KMS-11 (cell line): ENCODE data around the gene USH2A.
"Not testable (repeated sequence)": the region's sequence is repeated elsewhere in the genome, so short reads cannot be mapped to it uniquely, and the experiment has no call there.

Source experiments
- H2AFZ ChIP-seq: fragments of 200-600 bp; sonication (generic); 2 replicates; pipeline ENCODE4 v1.6.1; 2016; ENCODE audit warnings: antibody characterized with exemption, mixed run types, low read depth
- H3K27ac ChIP-seq: fragments of 200-600 bp; sonication (generic); 2 replicates; pipeline ENCODE4 v1.6.1; 2016; ENCODE audit warnings: mild to moderate bottlenecking, mixed run types
- H3K27me3 ChIP-seq: fragments of 200-600 bp; sonication (generic); 2 replicates; pipeline ENCODE4 v1.6.1; 2017; ENCODE audit warnings: mild to moderate bottlenecking, low read depth, mixed run types, moderate library complexity; ENCODE audit not compliant: insufficient read depth
- H3K36me3 ChIP-seq: fragments of 200-600 bp; sonication (generic); 2 replicates; pipeline ENCODE4 v1.6.1; 2017; ENCODE audit warnings: mild to moderate bottlenecking, mixed run types; ENCODE audit not compliant: insufficient read depth
- H3K4me1 ChIP-seq: fragments of 200-600 bp; sonication (generic); 2 replicates; pipeline ENCODE4 v1.6.1; 2016; ENCODE audit warnings: mild to moderate bottlenecking, low read depth, mixed run types; ENCODE audit not compliant: poor library complexity, severe bottlenecking
- H3K4me2 ChIP-seq: fragments of 200-600 bp; sonication (generic); 2 replicates; pipeline ENCODE4 v1.7.0; 2016; ENCODE audit warnings: mild to moderate bottlenecking, mixed run types
- H3K4me3 ChIP-seq: fragments of 200-600 bp; sonication (generic); IDR thresholded peaks from 2 replicates; pipeline ENCODE4 v1.6.1; 2017; ENCODE audit warnings: low read depth, low read length, mixed read lengths; ENCODE audit not compliant: insufficient read depth
- H3K79me2 ChIP-seq: fragments of 200-600 bp; sonication (generic); 2 replicates; pipeline ENCODE4 v1.6.1; 2016; ENCODE audit warnings: low read depth, mixed run types; ENCODE audit not compliant: insufficient read depth
- H3K9ac ChIP-seq: fragments of 200-600 bp; sonication (generic); 2 replicates; pipeline ENCODE4 v1.6.1; 2016; ENCODE audit warnings: mild to moderate bottlenecking, mixed run types
- H4K20me1 ChIP-seq: fragments of 200-600 bp; sonication (generic); 2 replicates; pipeline ENCODE4 v1.6.1; 2016; ENCODE audit warnings: mild to moderate bottlenecking, mixed run types; ENCODE audit not compliant: insufficient read depth
- TF ChIP-seq, protein P1 (sequence below): fragments of 200-600 bp; sonication (generic); conservative IDR thresholded peaks from 2 replicates; pipeline ENCODE4 v1.6.1; 2017; ENCODE audit warnings: low read depth, mild to moderate bottlenecking, antibody characterized with exemption, low read length, moderate library complexity, mixed read lengths

Gene USH2A

GRCh38 chr1:216356945-216357344 lies 66.3 kb downstream of the USH2A start:
- H3K4me2 ChIP-seq = no peak overlapping the region
- H2AFZ ChIP-seq = no peak overlapping the region

DNA sequence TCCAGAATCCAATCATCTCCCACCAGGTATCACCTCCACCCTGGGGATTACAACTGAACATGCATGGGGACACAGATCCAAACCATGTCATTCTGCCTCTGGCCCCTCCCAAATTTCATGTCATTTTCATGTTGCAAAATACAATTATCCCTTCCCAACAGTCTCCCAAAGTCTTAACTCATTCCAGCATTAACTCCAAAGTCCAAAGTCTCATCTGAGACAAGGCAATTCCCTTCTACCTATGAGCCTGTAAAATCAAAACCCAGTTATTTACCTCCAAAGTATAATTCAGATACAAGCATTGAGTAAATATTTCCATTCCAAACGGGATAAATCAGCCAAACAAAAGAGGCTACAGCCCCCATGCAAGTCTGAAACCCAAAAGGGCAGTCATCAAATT lies 73.1 kb downstream of the USH2A start:
- H3K27ac ChIP-seq = no peak overlapping the region
- no peak overlapping the region for H2AFZ ChIP-seq
- no peaks in the 10 kb centered on the region for H3K79me2 ChIP-seq
- no peak overlapping the region for H3K4me2 ChIP-seq
- H3K36me3 ChIP-seq = no peaks in the 10 kb centered on the region
- H4K20me1 ChIP-seq = no peaks in the 10 kb centered on the region
- no peak overlapping the region for H3K4me3 ChIP-seq
- no peak overlapping the region for H3K9ac ChIP-seq
- TF ChIP-seq, protein P1, sequence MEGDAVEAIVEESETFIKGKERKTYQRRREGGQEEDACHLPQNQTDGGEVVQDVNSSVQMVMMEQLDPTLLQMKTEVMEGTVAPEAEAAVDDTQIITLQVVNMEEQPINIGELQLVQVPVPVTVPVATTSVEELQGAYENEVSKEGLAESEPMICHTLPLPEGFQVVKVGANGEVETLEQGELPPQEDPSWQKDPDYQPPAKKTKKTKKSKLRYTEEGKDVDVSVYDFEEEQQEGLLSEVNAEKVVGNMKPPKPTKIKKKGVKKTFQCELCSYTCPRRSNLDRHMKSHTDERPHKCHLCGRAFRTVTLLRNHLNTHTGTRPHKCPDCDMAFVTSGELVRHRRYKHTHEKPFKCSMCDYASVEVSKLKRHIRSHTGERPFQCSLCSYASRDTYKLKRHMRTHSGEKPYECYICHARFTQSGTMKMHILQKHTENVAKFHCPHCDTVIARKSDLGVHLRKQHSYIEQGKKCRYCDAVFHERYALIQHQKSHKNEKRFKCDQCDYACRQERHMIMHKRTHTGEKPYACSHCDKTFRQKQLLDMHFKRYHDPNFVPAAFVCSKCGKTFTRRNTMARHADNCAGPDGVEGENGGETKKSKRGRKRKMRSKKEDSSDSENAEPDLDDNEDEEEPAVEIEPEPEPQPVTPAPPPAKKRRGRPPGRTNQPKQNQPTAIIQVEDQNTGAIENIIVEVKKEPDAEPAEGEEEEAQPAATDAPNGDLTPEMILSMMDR = no peak
- H3K27me3 ChIP-seq = no peaks in the 10 kb centered on the region
- H3K4me1 ChIP-seq = no peaks in the 10 kb centered on the region

More at GRCh38 chr1:216356945-216357344, 66.3 kb downstream of the USH2A start:
- Histone ChIP-seq H3K36me3 (no peaks in the 10 kb centered on the region), H4K20me1 (no peaks in the 10 kb centered on the region), H3K4me1 (no peaks in the 10 kb centered on the region), H3K4me3 (no peak overlapping the region), H3K79me2 (no peaks in the 10 kb centered on the region), H3K9ac (no peak overlapping the region), H3K27ac (no peak overlapping the region), H3K27me3 (no peaks in the 10 kb centered on the region)
- TF ChIP-seq, protein P1 = no peak

DNA sequence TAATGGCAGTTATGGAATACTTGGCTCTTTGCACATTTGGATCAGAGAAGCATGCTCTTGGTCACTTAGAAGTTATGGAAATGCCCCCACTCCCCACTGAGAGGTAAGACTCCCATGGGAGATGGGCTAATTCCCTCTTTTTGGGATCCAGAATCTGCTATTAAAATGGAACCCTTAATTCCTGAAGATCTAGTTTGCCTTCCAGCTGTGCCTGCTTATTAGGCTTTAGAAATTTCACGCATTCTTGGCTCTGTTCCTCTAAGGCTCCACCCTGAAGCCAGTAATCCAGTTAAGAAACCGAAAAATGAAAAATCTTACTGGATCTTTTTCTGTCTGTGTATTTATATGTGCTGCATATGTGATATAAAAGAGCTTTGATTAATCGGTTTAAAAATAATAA lies 76.7 kb downstream of the USH2A start:
- TF ChIP-seq, protein P1 = no peak
- no peak overlapping the region for H2AFZ ChIP-seq

GRCh38 chr1:216340542-216340941 lies 82.7 kb downstream of the USH2A start:
- H3K4me1 ChIP-seq, H3K9ac ChIP-seq, H3K4me2 ChIP-seq, H4K20me1 ChIP-seq, H3K27me3 ChIP-seq, H3K36me3 ChIP-seq, H3K27ac ChIP-seq, H3K4me3 ChIP-seq, H3K79me2 ChIP-seq, H2AFZ ChIP-seq: not testable (repeated sequence)

More for the DNA sequence above, 76.7 kb downstream of the USH2A start:
- Histone ChIP-seq H3K27me3 (no peaks in the 10 kb centered on the region), H3K79me2 (no peaks in the 10 kb centered on the region), H3K4me3 (no peak overlapping the region), H3K4me1 (no peaks in the 10 kb centered on the region), H4K20me1 (no peaks in the 10 kb centered on the region), H3K36me3 (no peaks in the 10 kb centered on the region), H3K9ac (no peak overlapping the region), H3K4me2 (no peak overlapping the region), H3K27ac (no peak overlapping the region)

DNA sequence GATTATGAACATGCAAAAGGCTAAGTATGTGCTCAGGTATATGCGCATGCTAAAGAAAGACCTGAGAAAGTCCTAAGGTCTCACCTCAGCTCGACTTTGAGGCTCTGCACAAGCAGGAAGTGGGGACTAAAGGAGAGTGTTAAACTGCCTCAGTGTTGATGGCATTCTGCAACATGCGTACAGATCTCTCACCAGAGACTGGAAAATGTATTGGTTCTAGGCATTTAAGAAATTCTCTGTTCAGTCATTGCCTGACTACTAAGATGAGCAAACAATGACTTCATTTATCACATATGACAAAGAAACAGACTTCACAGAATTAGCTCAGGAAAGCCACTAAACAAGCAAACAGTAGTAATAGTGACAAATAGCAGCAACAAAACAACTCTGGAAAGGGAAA lies 90.8 kb downstream of the USH2A start:
- H3K27me3 ChIP-seq = no peaks in the 10 kb centered on the region
- TF ChIP-seq, protein P1 = no peak
- no peaks in the 10 kb centered on the region for H3K36me3 ChIP-seq

More for the DNA sequence above, 90.8 kb downstream of the USH2A start:
- Histone ChIP-seq H3K4me2 (no peak overlapping the region), H3K9ac (no peak overlapping the region), H3K4me1 (no peaks in the 10 kb centered on the region), H3K27ac (no peak overlapping the region), H3K79me2 (no peaks in the 10 kb centered on the region), H4K20me1 (no peaks in the 10 kb centered on the region), H3K4me3 (no peak overlapping the region), H2AFZ (no peak overlapping the region)
